ENCODE results near the gene CELF5. TPM values are rescaled to one million over a fixed set of nuclear protein-coding genes. Genes with fewer than 3 reads are reported as not detected.

The CELF5 gene
- total and polyA plus RNA-seq, 2 experiments from 2014 or later = 5.6 to 10.6 TPM

GRCh38 chr19:3310711-3311110 lies 86.2 kb downstream of the CELF5 start (continued):
- TF ChIP-seq ZNF462 (CRISPR knock-in tag; IDR thresholded peaks at IDR 0.05) (no peak), STAT1 (IDR thresholded peaks at IDR 0.05; ENCODE audit: unreplicated experiment) (no peak)

DNA sequence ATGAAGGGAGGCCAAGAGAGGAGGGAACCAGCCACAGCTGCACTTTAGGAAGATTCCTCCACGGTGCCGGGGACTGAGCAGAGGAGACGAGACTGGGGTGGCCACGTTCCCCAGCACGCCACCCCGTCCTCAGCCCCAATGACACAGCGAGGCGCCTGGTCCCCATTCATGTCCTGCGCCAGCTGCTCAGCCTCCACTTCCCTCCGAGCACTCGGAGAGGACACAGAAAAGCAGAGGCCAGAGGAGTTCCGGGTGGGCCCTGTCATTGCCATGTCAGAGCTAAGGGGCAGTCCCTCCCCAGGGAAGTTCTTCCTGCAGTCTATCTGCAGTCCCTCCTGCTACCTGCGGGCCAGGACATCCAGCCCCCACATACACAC lies 88.7 kb downstream of the CELF5 start:
- H3K4me2 ChIP-seq = no peak overlapping the region
- peaks cover 5% of the 10 kb centered on the region; the same call in 1 of the 2 replicates for H3K27me3 ChIP-seq (ENCODE audit: insufficient read depth)
- no peak overlapping the region for H2AFZ ChIP-seq
- no peaks in the 10 kb centered on the region for H3K4me1 ChIP-seq (ENCODE audit: insufficient read depth)
- Mint-ChIP-seq H3K27ac (no peak overlapping the region), H3K36me3 (ENCODE audit: low read depth) (no peaks in the 10 kb centered on the region; the same call in 2 of the 3 replicates), H3K27me3 (ENCODE audit: insufficient read depth, low read depth, poor library complexity) (peaks cover 18% of the 10 kb centered on the region), H3K4me3 (no peak overlapping the region), H3K9me3 (peaks cover 3% of the 10 kb centered on the region; the same call in 2 of the 3 replicates), H3K4me1 (no peaks in the 10 kb centered on the region; the same call in 2 of the 3 replicates)
- no peak overlapping the region for H3K4me3 ChIP-seq
- H3F3A ChIP-seq (replicated peaks; ENCODE audit: low read depth) = no peaks in the 10 kb centered on the region
- H3K27ac ChIP-seq (ENCODE audit: low read depth) = no peak overlapping the region
- no peaks in the 10 kb centered on the region for H4K20me1 ChIP-seq (replicated peaks; ENCODE audit: insufficient read depth)
- ATAC-seq (no peak), DNase-seq (ENCODE audit: low spot score) (no peak)
- no peaks in the 10 kb centered on the region for H3K9me2 ChIP-seq (ENCODE audit: insufficient read depth)
- no peaks in the 10 kb centered on the region for H3K79me2 ChIP-seq (replicated peaks; ENCODE audit: insufficient read depth)
- H3K36me3 ChIP-seq (ENCODE audit: insufficient read depth) = no peaks in the 10 kb centered on the region
- no peak for TF ChIP-seq EZH2 (IDR thresholded peaks at IDR 0.05; ENCODE audit: low read depth, unreplicated experiment)
- TF ChIP-seq ZNF462 (CRISPR knock-in tag; IDR thresholded peaks at IDR 0.05) = no peak
- TF ChIP-seq ZNF114 (CRISPR knock-in tag; IDR thresholded peaks at IDR 0.05) = no peak
- TF ChIP-seq JUNB (IDR thresholded peaks at IDR 0.05; ENCODE audit: unreplicated experiment) = no peak
- no peak for TF ChIP-seq CREB1 (CRISPR knock-in tag; IDR thresholded peaks at IDR 0.05; ENCODE audit: low read depth)
- no peak for TF ChIP-seq NANOG (IDR thresholded peaks at IDR 0.05; ENCODE audit: borderline replicate concordance)
- no peak for TF ChIP-seq STAT1 (IDR thresholded peaks at IDR 0.05; ENCODE audit: unreplicated experiment)

Measured in GM23338 (cell line).